Upper lobe of left lung (tissue), 6 donors: Measurements from ENCODE around the gene MPV17L2. TPM values are rescaled to one million over a fixed set of nuclear protein-coding genes. Genes with fewer than 3 reads are reported as not detected.

ENCODE experiments used
- ATAC-seq, 2 donors: fragments of 200-7000 bp; cut with Tn5 transposase; one replicate each; pipeline ENCODE4 v1.9.1; 2022; ENCODE audit warnings: mild to moderate bottlenecking in 2 of 2, moderate library complexity in 2 of 2; ENCODE audit not compliant: low FRiP score in 2 of 2
- DNase-seq, 2 donors: peaks; one replicate each; pipeline ENCODE4 v3.0.0-alpha.2; 2019 to 2020
- H3K27ac ChIP-seq, 4 donors: fragments of 200-600 bp; sonication (generic); one replicate each; pipeline ENCODE4 v1.5.1; 2016 to 2019
- H3K27me3 ChIP-seq, 4 donors: fragments of 200-600 bp; sonication (generic); one replicate each; pipeline ENCODE4 v1.5.1; 2017 to 2019
- H3K36me3 ChIP-seq, 4 donors: fragments of 200-600 bp; sonication (generic); one replicate each; pipeline ENCODE4 v1.5.1; 2016 to 2019
- H3K4me1 ChIP-seq, 4 donors: fragments of 200-600 bp; sonication (generic); one replicate each; pipeline ENCODE4 v1.5.1; 2018 to 2019
- H3K4me3 ChIP-seq, 4 donors: fragments of 200-600 bp; sonication (generic); one replicate each; pipeline ENCODE4 v1.5.1; 2017 to 2019; ENCODE audit warnings: mild to moderate bottlenecking in 2 of 4, moderate library complexity in 1 of 4
- H3K9me3 ChIP-seq, 4 donors: fragments of 200-600 bp; sonication (generic); one replicate each; pipeline ENCODE4 v1.5.1; 2018 to 2019
- CTCF ChIP-seq, 6 experiments: fragments of 450-650 bp in 4 of 6; fragments of 200-600 bp in 2 of 6; sonication (generic) in 2 of 6; IDR thresholded peaks; one replicate each; pipeline ENCODE4 v1.5.1; 2016 to 2019; ENCODE audit warnings: antibody characterized with exemption in 6 of 6
- EP300 ChIP-seq, 4 donors: sonication (generic); formaldehyde crosslinking; IDR thresholded peaks; one replicate each; pipeline ENCODE4 v1.5.1; 2017; ENCODE audit warnings: antibody characterized with exemption in 4 of 4, control low read depth in 2 of 4
- POLR2A ChIP-seq, 4 donors: fragments of 450-650 bp; IDR thresholded peaks; one replicate each; pipeline ENCODE4 v1.5.1; 2016 to 2017; ENCODE audit warnings: antibody characterized with exemption in 4 of 4, mild to moderate bottlenecking in 2 of 4
- POLR2AphosphoS5 ChIP-seq, 2 donors: sonication (generic); formaldehyde crosslinking; IDR thresholded peaks; one replicate each; pipeline ENCODE4 v1.5.1; 2017; ENCODE audit warnings: antibody characterized with exemption in 2 of 2
- WGBS, 2 donors: methylation state at CpG; one replicate each; pipeline ENCODE4 v1.1.5; 2017 to 2018; 5-methylcytosine and 5-hydroxymethylcytosine counted together
- total RNA-seq, 6 donors: library from RNA; depleted of rRNA in 4 of 6; stranded (reverse); fragments of >200 nt in 4 of 6; gene quantifications; one replicate each; pipeline versions ENCODE4 v1.1.0 to v1.2.1, GENCODE V29; 2016 to 2021
- donor health status: DM: no; HTN: no; CAD: no; lungs with moderate emphysema.
- donor health status: DM: no; HTN: yes; CAD: no; lungs with severe emphysema.

MPV17L2 gene
- total RNA-seq, 6 donors from 2014 or later: 10.7 to 18.8 (median 13.3) TPM

- WGBS, 2 donors: 84 to 90% methylated on average over 15 to 18 of the region's 18 CpGs
- DNase-seq: no peak
- no peak overlapping the region for H3K27ac ChIP-seq
- no peak overlapping the region for H3K4me3 ChIP-seq
- H3K27me3 ChIP-seq: peaks cover 0 to 19% (median 7%) of the 10 kb centered on the region in 4 donors
- no peak for ATAC-seq
- H3K4me1 ChIP-seq: peaks cover 17 to 32% (median 31%) of the 10 kb centered on the region in 4 donors
- H3K36me3 ChIP-seq: no peaks in the 10 kb centered on the region
- no peaks in the 10 kb centered on the region for H3K9me3 ChIP-seq
- TF ChIP-seq POLR2AphosphoS5 (IDR thresholded peaks at IDR 0.05): no peak
- no peak for TF ChIP-seq CTCF (IDR thresholded peaks at IDR 0.05)
- TF ChIP-seq EP300 (IDR thresholded peaks at IDR 0.05): no peak
Measured at GRCh38 chr19:18226956-18227780, 34.1 kb downstream of the MPV17L2 start.

GRCh38 chr19:18227781-18228271 is 34.8 kb downstream of the MPV17L2 start:
- TF ChIP-seq POLR2A (IDR thresholded peaks at IDR 0.05): no peak
- TF ChIP-seq POLR2AphosphoS5 (IDR thresholded peaks at IDR 0.05): no peak
- TF ChIP-seq EP300 (IDR thresholded peaks at IDR 0.05): no peak
- TF ChIP-seq CTCF (IDR thresholded peaks at IDR 0.05): no peak
- peaks cover 0 to 4% (median 0%) of the 10 kb centered on the region in 4 donors for H3K9me3 ChIP-seq
- DNase-seq (no peak), ATAC-seq (no peak)
- H3K27ac ChIP-seq: no peak overlapping the region
- peaks cover under 1 to 24% (median 9%) of the 10 kb centered on the region in 4 donors for H3K27me3 ChIP-seq
- no peaks in the 10 kb centered on the region for H3K36me3 ChIP-seq
- H3K4me1 ChIP-seq: peaks cover 17 to 38% (median 32%) of the 10 kb centered on the region in 4 donors
- no peak overlapping the region for H3K4me3 ChIP-seq
- WGBS, 2 donors: 78 to 86% methylated on average over 6 of the region's 6 CpGs

- Histone ChIP-seq H3K4me1 (peaks cover 17 to 38% (median 26%) of the 10 kb centered on the region in 4 donors), H3K27me3 (peaks cover 3 to 26% (median 10%) of the 10 kb centered on the region in 4 donors), H3K27ac (no peak overlapping the region), H3K36me3 (no peaks in the 10 kb centered on the region), H3K9me3 (peaks cover 0 to 8% (median 5%) of the 10 kb centered on the region in 4 donors), H3K4me3 (no peak overlapping the region)
- DNase-seq (no peak), ATAC-seq (no peak)
- 70 to 79% methylated on average over 5 of the region's 5 CpGs for WGBS, 2 donors
- TF ChIP-seq CTCF (IDR thresholded peaks at IDR 0.05): peak in 4 of 6 experiments; percentile 23 to 40 (median 31)
- no peak for TF ChIP-seq POLR2A (IDR thresholded peaks at IDR 0.05)
- no peak for TF ChIP-seq POLR2AphosphoS5 (IDR thresholded peaks at IDR 0.05)
- TF ChIP-seq EP300 (IDR thresholded peaks at IDR 0.05): no peak
Measured at GRCh38 chr19:18229474-18229873, 36.5 kb downstream of the MPV17L2 start.

GRCh38 chr19:18229915-18230314 is 36.9 kb downstream of the MPV17L2 start:
- WGBS, 2 donors: 78 to 84% methylated on average over 3 to 4 of the region's 4 CpGs
- no peaks in the 10 kb centered on the region for H3K36me3 ChIP-seq
- H3K4me1 ChIP-seq: peaks cover 13 to 34% (median 22%) of the 10 kb centered on the region in 4 donors
- no peak for ATAC-seq
- no peak for DNase-seq
- no peak overlapping the region for H3K4me3 ChIP-seq
- TF ChIP-seq CTCF (IDR thresholded peaks at IDR 0.05): no peak
- H3K27me3 ChIP-seq: peaks cover 3 to 23% (median 9%) of the 10 kb centered on the region in 4 donors
- no peak overlapping the region for H3K27ac ChIP-seq
- H3K9me3 ChIP-seq: peaks cover 0 to 8% (median 5%) of the 10 kb centered on the region in 4 donors
